HG03097 (cell line): ENCODE data around the gene CABLES2.

ENCODE experiments used
- ATAC-seq: cut with Tn5 transposase; IDR thresholded peaks from one replicate; pipeline ENCODE4 v1.9.1; 2021; ENCODE audit not compliant: unreplicated experiment, low FRiP score

The CABLES2 gene

GRCh38 chr20:62420846-62421715 lies 14.0 kb upstream of the CABLES2 start:
- ATAC-seq = no peak

DNA sequence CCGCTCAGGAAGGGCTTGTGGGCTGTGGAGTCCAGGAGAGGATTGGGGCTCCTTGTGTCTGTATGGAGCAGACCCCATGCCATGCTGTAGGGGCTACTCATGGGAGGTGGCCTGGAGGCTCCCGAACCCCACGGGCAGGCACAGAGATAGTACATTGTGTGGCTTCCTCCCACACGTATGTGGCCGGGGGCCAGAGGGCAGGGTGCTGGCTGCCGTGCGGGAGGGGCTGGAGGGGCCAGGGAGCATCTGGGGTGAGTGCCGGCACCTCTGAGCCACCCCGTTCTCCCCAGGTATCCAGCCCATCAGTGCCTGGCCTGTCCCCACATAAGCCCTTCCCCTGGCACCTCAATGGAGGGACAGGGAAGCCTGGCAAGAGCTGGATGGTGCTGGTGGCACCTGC lies 12.7 kb upstream of the CABLES2 start:
- ATAC-seq = no peak

- no peak for ATAC-seq
These were observed 11.8 kb upstream of the CABLES2 start for GRCh38 chr20:62418709-62419487.

GRCh38 chr20:62417981-62418708 lies 11.1 kb upstream of the CABLES2 start:
- ATAC-seq = no peak

GRCh38 chr20:62416651-62417637 lies 9.9 kb upstream of the CABLES2 start:
- ATAC-seq = no peak

DNA sequence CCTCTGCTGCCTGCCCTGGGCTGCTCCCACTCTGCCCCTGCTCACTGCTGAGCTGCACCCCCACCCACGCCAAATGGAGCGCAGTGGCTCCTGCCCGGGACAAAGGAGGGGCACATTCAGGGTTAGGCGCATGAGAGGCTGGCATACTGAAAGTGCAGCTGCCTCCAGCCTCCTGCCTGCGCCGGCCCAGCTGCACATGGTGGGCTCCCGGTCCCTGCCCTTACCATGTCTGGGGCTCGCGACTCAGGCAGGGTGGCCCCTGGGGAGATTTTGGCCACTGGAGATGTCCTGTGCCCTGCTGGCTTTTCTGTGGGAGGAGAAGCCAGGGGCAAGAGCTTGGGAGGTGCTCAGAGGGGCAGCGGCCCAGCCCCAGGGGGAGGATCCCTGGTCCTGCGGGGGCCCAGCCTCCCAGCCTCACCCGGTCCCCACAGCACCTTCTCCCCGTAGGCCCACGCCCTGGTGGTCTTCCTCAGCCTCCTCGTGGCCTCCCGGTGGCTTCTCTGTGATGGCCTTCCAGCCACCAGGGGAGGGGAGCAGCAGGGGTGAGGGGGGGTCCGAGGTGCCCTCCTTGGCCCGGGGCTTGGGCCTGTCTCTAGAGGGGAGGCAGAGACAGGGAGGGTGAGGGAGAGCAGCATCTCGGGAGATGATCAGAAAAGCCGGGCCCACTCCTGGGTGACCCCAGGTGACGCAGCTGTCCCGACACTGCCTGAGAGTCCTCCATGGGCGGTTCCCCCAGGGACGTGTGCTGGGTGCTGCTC lies 8.4 kb upstream of the CABLES2 start:
- ATAC-seq = no peak

- ATAC-seq = no peak
These were observed 6.9 kb upstream of the CABLES2 start for GRCh38 chr20:62413896-62414481.

DNA sequence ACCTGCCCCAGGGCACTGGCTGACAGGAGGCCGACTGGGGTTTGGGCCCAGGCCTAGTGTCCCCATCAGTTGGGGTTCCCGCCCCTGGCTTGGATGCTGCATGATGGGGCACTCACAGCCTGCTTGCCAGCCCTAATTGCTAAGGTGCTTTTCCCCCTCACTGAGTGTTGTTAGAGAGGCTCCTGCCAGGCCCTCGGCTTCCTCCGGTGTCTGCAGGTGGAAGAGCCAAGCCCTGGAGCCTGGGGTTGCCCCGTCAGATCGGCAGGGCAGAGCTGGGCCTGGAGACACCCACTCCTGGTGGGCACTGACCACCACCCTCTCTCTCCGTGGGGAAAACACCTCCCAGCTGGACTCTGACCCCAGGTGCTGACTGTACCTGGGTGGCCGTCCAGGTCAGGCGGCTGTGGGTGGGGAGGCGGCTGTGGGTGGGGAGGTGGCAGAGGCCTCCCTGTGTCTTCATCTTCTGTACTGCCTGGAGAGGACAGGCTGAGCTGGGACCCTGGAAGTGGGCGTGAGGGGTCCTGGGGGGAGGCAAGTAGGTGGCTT lies 6.0 kb upstream of the CABLES2 start:
- no peak for ATAC-seq

DNA sequence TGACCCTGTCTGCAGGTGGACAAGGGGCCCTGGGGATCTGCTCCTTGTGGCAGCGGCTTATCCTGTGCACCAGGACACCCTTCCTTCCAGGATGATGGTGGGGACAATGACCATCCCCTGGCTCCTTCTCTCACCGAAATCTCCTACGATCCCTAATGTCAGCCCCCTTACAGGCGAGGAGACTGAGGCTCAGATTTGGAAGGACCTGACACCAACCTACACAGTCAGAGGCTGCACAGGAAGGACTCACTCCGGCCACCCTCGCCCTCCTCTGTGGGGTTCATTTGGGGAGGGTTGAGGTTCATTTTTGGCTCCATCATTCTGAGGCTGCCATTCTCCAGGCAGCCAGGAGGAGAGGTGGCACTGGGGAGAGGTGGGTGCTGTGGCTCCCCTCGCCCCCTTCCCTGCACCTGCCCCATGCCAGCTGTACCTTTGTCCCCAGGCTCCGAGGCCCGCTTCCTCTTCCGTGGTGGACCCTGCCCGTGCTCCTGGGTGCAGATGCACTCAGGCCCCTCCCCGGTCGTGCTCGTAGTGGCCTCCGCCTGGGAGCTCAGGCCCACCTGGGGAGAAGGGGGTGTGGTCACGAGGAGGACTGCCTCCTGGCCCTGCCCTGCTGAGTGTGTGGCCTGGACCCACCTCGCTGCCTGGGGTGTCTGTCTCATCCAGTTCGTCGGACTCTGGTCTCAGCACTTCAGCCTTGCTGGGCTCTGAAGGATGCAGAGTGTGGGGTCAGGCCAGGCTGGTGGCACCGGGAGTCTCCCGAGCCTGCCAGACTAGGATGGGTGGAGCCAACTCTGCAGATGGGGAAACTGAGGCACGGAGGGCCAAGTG lies 5.3 kb upstream of the CABLES2 start:
- ATAC-seq = no peak

DNA sequence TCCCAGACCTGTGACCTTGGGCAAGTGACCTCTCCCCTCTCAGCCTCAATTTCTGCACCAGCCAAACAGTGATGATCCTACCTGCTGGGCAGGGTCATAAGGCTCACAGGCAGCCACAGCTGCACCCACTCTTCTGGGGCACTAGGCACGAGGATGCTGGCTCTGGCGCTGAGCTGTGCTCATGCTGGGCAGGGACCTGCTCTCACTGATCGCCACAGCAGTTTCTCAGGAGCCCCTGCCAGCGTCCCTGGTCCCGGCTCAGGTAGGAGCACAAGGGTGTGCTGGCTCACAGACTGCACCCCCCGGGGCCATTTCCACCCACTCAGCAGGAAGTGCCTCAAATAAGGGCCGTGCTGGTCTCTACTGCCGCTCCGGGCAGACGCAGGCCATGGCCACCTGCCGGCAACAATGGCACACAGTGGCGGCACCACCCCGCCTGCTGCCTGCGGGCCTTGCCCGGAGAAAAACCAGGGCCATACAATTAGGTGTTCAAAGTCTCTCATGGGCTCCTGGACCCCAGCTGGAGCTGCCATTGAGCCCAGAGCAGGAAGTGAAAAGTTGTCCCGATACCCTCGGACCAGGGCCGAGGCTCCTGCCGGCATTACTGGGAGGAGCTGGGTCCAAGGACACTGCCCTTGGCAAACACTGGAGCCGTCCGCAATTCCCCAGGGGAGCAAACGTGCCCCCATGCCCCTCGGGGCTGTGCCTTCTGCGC lies 4.6 kb upstream of the CABLES2 start:
- no peak for ATAC-seq

DNA sequence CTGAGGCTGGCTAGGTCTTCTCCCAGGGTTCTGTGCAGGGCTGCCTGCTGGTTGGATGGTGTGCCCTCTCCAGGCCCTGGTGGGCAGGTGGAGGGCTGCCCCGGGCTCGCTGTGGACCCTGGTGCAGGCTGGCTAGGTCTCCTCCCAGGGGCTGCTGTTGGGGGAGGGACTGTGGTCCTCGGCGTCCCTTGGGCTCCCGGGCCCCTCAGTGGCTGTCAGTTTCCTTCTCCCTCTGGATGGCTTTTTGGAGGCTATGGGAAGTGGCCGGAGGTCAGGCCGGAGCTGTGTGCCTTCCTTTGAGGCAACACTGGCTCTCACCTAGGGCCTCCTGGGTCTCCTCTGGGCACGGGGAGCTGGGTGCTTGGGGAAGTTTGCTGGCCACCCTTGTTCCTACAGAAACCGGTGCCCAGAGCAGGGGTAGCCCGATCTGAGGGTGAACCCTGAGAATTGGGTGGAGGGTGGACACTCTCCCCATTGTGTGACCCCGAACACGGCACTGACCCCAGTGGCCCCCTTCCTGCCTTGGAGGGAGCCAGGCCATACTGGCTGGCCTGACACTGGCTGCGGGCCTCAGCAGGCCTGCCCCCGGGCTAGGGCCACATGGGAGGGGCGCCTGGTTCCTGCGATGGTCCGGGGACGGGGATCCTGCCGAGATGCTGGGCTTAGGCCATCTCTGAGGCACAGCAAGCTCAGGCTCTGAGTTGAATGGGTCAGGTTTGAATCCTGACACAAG lies 3.8 kb upstream of the CABLES2 start:
- no peak for ATAC-seq

- no peak for ATAC-seq
These were observed 3.1 kb upstream of the CABLES2 start for GRCh38 chr20:62409931-62410745.

DNA sequence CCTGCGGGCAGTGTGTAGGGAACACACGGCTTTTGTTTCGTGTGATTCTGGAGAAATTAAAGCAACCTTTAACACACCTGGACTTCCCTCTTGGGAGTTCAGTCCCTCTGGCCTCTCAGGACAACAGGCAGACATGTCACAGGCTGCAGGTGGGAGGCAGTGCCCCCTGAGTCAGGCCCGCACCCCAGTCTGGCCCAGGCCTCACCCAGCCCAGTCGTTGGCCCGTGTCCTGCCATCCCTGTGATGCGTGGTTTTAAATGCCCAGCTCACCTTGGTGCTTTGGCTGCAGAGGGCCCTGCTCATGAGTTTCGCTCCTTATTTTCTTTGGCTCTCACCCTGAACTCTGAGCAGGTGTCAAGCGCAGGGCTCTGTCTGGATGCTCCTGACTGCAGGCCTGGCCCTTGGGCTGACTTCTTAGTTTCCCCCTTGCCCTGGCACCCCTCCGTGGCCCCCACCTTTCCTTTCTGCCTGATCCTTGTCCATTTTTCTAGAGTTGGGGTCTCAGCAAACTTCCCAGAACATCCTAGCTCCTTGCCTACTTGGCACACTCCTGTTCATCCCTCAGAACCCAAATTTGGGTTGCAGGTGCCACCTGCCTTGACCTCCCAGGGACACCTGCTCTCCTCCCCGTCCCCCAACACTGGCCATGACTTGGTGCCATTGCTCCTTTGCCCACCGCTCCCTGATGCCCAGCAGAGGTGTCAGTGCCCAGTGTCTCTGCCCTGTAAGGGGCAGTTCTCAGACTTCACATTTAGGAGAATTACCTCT lies 2.2 kb upstream of the CABLES2 start:
- no peak for ATAC-seq

- no peak for ATAC-seq
These were observed 1.6 kb upstream of the CABLES2 start for GRCh38 chr20:62408640-62409039.

DNA sequence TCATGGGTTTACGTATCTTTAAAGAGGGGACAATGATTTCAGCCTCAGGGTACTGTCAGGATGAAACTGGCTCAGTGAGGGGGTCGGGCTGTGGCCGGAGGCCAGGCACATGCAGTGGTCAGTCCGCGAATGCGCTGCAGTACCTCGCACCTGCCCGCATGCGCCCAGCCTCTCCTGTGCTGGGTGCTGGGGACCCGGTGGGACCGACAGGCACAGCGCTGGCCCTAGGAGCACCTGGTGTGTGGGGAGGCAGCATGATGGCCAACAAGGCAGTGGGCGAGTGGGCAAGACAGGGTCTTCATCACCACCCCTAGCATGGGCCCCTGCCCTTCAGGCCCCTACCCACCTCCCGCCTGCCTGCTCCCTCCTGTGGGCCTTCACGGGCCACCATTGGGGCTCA lies 970 bp upstream of the CABLES2 start:
- ATAC-seq = no peak
